ENCODE measurements around the gene TXNRD2.
"Not testable (repeated sequence)": the region's sequence is repeated elsewhere in the genome, so short reads cannot be mapped to it uniquely, and the experiment has no call there.

Gene TXNRD2

DNA sequence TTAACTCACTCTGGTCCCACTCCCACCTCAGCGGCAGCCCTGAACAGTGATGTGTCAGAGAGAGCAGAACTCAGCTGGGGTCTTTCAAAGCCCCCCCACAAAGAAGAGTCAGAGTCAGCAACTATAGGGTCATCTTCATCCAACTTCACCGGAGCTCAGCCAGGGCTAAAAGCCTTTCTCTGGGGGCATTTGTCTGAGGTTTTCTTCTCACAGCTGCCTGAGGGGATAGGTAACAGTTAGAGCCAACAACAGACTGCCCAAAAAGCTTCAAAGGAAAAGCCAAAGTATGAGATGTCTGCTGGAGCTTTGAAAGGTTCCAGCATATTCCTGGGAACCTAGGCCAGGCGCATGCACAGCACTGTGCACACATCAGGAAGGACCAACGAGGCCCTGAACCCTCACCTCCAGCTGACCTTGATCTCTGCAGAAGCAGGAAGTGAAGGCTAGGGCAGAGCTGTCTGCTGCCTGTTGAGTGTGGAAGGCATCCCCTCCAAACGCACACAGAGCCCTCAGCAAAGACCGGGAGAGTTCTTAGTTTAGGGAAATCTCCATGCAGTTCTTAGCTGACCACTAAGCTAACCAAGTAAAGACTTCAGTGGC, 28.2 kb downstream of the TXNRD2 start:
- Mint-ChIP-seq H3K27ac (no peak overlapping the region), H3K36me3 (peaks cover 40% of the 10 kb centered on the region)

DNA sequence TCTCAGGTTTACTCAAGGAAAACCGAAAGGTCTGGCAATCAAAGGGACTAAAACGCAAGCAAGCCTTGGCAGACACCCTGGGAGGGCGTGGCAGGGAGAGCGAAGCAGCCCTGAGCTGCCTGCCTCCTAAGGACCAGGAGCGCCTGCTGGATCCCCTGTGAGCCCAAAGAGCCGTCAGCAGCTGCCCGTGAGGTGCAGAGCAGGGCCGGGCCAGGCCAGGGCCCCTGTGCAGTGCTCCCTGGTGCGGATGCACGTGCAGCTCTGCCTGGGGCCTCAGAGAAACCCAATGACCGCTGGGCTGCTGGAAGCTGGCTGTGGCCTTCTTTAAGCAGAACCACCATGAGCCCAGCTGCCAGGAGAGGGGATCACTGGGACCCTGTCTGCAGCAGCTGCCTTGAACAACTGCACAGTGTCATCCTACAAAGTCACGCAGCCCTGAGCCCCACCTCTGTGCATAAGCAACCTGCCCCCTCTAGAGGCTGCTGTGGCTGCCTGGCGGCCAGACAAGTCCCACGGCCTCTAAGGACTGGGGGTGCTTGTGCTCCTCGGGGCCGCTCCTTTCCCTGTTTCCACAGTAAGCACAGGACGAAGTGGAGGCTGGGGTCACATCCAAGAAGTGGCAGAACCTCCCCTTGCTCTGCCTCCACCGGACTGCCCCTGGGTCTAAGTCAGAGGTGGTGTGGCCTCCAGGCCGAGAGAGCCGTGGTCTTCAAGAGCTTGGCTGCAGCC, 29.2 kb downstream of the TXNRD2 start:
- H3K4me1 Mint-ChIP-seq = peaks cover 10% of the 10 kb centered on the region
- no peak for ATAC-seq
- H3K4me3 Mint-ChIP-seq = no peak overlapping the region
- DNase-seq (ENCODE audit: low spot score in 2 of 2) = no peak
- no peak overlapping the region for H3K27ac Mint-ChIP-seq
- H3K36me3 Mint-ChIP-seq = peaks cover 40% of the 10 kb centered on the region
- no peaks in the 10 kb centered on the region for H3K9me3 Mint-ChIP-seq

More for the DNA sequence above, 28.2 kb downstream of the TXNRD2 start:
- DNase-seq (ENCODE audit: low spot score in 2 of 2) = no peak
- Mint-ChIP-seq H3K9me3 (no peaks in the 10 kb centered on the region), H3K4me1 (peaks cover 10% of the 10 kb centered on the region), H3K4me3 (no peak overlapping the region)
- ATAC-seq = no peak

- Mint-ChIP-seq H3K36me3 (peaks cover 40% of the 10 kb centered on the region), H3K27ac (no peak overlapping the region), H3K9me3 (no peaks in the 10 kb centered on the region), H3K4me3 (no peak overlapping the region), H3K4me1 (peaks cover 10% of the 10 kb centered on the region)
- no peak for DNase-seq (ENCODE audit: low spot score in 2 of 2)
- no peak for ATAC-seq
Observed at GRCh38 chr22:19911540-19912270, 29.9 kb downstream of the TXNRD2 start.

DNA sequence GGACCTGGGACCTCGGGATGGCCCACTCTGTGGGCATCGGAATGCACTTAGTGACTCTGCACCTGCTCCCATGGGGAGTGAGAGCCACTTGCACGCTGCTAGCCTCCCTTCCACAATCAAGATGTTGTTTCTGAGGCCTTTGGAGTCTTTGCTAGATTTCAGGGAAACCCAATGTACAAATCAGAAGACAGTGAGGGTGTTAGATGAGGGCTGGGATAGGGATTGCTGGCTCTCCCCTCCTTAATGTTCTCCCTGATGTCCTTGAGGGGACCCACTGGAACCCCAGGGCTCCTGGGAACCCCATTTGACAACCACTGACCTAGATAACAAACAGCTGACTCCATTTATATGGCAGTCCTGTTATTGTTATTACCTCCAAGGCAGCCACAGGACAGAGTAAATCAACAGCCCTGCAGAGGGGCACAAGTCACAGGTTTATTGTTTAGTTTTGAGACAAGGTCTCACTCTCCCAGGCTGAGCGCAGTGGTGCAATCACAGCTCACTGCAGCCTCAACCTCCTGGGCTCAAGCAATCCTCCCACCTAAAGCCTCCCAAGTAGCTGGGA, 31.4 kb downstream of the TXNRD2 start:
- peaks cover 10% of the 10 kb centered on the region for H3K4me1 Mint-ChIP-seq
- H3K4me3 Mint-ChIP-seq = no peak overlapping the region
- no peak for DNase-seq (ENCODE audit: low spot score in 2 of 2)
- H3K9me3 Mint-ChIP-seq = no peaks in the 10 kb centered on the region
- no peak for ATAC-seq
- peak overlapping the region; percentile 68 for H3K27ac Mint-ChIP-seq
- peaks cover 30% of the 10 kb centered on the region for H3K36me3 Mint-ChIP-seq

DNA sequence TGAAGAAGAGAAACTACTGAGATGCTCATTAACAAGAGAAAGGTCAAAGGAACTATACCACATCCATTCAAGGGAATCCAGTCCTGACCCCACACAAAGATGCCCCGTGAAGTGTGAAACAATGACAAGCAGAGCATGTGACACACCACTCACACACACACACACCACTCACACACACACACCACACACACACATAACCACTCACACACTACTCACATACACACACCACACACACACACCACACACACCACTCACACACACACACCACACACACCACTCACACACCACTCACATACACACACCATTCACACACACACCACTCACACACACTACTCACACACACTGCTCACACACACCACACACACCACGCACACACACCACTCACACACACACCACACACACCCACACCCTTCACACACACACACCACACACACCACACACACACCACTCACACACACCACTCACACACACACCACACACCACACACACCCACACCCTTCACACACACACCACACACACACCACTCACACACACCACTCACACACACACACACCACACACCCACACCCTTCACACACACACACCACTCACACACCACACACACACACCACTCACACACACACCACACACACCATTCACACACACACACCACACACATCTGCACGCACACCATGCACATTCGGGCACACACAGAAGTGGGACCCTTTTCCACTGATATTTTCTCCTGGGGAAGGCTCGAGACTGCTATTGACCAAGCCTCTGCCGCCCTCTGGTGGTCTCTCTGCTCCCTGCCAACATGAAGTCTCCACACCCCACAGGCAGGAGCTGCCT, 32.1 kb downstream of the TXNRD2 start:
- ATAC-seq (peak; percentile 90), DNase-seq (ENCODE audit: low spot score in 2 of 2) (peak; percentile 67 to 87)
- H3K36me3 Mint-ChIP-seq = peaks cover 23% of the 10 kb centered on the region
- H3K4me1 Mint-ChIP-seq = peaks cover 10% of the 10 kb centered on the region
- peak overlapping the region; percentile 68 for H3K27ac Mint-ChIP-seq
- H3K9me3 Mint-ChIP-seq = no peaks in the 10 kb centered on the region
- no peak overlapping the region for H3K4me3 Mint-ChIP-seq

GRCh38 chr22:19907902-19908301, 33.7 kb downstream of the TXNRD2 start:
- H3K36me3 Mint-ChIP-seq = not testable (repeated sequence)

DNA sequence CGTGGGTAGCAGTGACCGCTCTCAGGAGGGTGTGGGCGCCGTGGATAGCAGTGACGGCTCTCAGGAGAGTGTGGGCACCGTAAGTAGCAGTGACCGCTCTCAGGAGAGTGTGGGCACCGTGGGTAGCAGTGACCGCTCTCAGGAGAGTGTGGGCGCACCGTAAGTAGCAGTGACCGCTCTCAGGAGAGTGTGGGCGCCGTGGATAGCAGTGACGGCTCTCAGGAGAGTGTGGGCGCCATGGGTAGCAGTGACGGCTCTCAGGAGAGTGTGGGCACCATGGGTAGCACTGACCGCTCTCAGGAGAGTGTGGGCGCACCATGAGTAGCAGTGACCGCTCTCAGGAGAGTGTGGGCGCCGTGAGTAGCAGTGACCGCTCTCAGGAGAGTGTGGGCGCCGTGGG, 34.8 kb downstream of the TXNRD2 start:
- H3K4me3 Mint-ChIP-seq; H3K4me1 Mint-ChIP-seq; H3K9me3 Mint-ChIP-seq; H3K27ac Mint-ChIP-seq; ATAC-seq; DNase-seq (ENCODE audit: low spot score in 2 of 2); H3K36me3 Mint-ChIP-seq: not testable (repeated sequence)

More at GRCh38 chr22:19907902-19908301, 33.7 kb downstream of the TXNRD2 start:
- not testable (repeated sequence) for DNase-seq (ENCODE audit: low spot score in 2 of 2); H3K27ac Mint-ChIP-seq; H3K9me3 Mint-ChIP-seq; H3K4me1 Mint-ChIP-seq; ATAC-seq; H3K4me3 Mint-ChIP-seq

GRCh38 chr22:19905347-19906276, 36.0 kb downstream of the TXNRD2 start:
- DNase-seq (ENCODE audit: low spot score in 2 of 2) (no peak), ATAC-seq (no peak)
- no peaks in the 10 kb centered on the region for H3K9me3 Mint-ChIP-seq
- H3K27ac Mint-ChIP-seq = no peak overlapping the region
- no peak overlapping the region for H3K4me3 Mint-ChIP-seq
- no peaks in the 10 kb centered on the region for H3K36me3 Mint-ChIP-seq
- H3K4me1 Mint-ChIP-seq = peaks cover 10% of the 10 kb centered on the region

GRCh38 chr22:19904935-19905334, 36.7 kb downstream of the TXNRD2 start:
- no peaks in the 10 kb centered on the region for H3K9me3 Mint-ChIP-seq
- peaks cover 8% of the 10 kb centered on the region for H3K4me1 Mint-ChIP-seq
- H3K4me3 Mint-ChIP-seq = no peak overlapping the region
- no peaks in the 10 kb centered on the region for H3K36me3 Mint-ChIP-seq
- no peak overlapping the region for H3K27ac Mint-ChIP-seq
- ATAC-seq = no peak
- no peak for DNase-seq (ENCODE audit: low spot score in 2 of 2)

GRCh38 chr22:19904174-19904856, 37.3 kb downstream of the TXNRD2 start:
- Mint-ChIP-seq H3K36me3 (no peaks in the 10 kb centered on the region), H3K9me3 (no peaks in the 10 kb centered on the region), H3K4me3 (no peak overlapping the region), H3K27ac (no peak overlapping the region), H3K4me1 (peaks cover 1% of the 10 kb centered on the region)
- DNase-seq (ENCODE audit: low spot score in 2 of 2) = no peak
- ATAC-seq = no peak

DNA sequence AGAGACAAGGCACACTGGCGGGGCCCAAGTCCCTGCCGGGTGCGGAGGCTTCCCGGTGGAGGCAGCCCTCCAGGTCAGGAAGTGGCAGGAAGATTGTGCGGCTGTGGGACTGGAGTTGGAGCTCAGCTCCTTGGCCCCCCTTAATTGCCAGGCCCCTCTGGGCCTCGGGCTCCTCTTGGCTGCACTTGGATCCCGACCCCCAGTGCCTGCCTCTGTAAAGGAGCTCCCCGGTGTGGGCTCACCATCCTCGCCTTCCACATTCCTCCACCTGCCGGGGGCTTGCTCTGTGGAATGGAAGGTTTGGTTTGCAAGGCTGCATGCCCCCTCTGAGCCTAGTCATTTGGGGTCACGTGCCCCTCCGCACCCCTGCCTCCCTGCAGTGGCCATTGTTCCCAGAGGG, 38.1 kb downstream of the TXNRD2 start:
- no peak overlapping the region for H3K4me3 Mint-ChIP-seq
- H3K4me1 Mint-ChIP-seq = no peaks in the 10 kb centered on the region
- ATAC-seq (no peak), DNase-seq (ENCODE audit: low spot score in 2 of 2) (no peak)
- no peaks in the 10 kb centered on the region for H3K9me3 Mint-ChIP-seq
- no peak overlapping the region for H3K27ac Mint-ChIP-seq
- no peaks in the 10 kb centered on the region for H3K36me3 Mint-ChIP-seq

GRCh38 chr22:19903031-19903430, 38.6 kb downstream of the TXNRD2 start:
- DNase-seq (ENCODE audit: low spot score in 2 of 2) (no peak), ATAC-seq (no peak)
- Mint-ChIP-seq H3K9me3 (no peaks in the 10 kb centered on the region), H3K27ac (no peak overlapping the region), H3K4me3 (no peak overlapping the region), H3K36me3 (no peaks in the 10 kb centered on the region), H3K4me1 (no peaks in the 10 kb centered on the region)

DNA sequence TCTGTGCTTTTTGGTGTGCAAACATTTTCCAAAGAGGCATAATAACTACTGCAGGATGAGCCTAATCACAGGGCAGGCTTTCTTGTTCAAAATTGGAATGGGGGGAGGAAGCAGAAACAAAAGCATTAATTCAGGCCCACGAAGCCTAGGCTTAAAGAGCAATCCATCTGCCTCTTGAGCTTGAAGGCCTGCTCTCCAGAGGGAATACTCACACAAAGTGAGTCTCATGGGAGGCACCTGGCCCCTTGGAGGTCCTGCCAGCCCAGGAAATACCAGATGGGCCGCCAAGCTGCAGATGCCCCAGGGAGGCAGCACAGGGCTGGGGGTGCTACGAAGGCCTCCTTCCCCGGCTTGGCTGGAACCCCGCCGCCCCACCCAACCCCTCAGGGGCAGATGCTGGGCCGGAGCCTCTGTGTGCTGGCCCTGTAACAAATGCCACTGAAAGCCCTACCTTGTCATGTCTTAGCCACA, 39.3 kb downstream of the TXNRD2 start:
- H3K9me3 Mint-ChIP-seq = no peaks in the 10 kb centered on the region
- no peak for DNase-seq (ENCODE audit: low spot score in 2 of 2)
- no peak overlapping the region for H3K27ac Mint-ChIP-seq
- no peaks in the 10 kb centered on the region for H3K36me3 Mint-ChIP-seq
- no peak for ATAC-seq
- no peak overlapping the region for H3K4me3 Mint-ChIP-seq
- H3K4me1 Mint-ChIP-seq = no peaks in the 10 kb centered on the region
